NCI-H526 treated with DMSO at 0.1 percent for 48 hours (cell line): ENCODE results near the gene CD46.
A peak's percentile ranks its signal among the peaks of the same experiment; 100 is the strongest.
"Not testable (repeated sequence)": the region's sequence is repeated elsewhere in the genome, so short reads cannot be mapped to it uniquely, and the experiment has no call there.

Source experiments
- DNase-seq: peaks from one replicate; lab custom pipeline; 2025; lab: John Stamatoyannopoulos, UW

Gene CD46

GRCh38 chr1:207751790-207752455 is at the start of gene CD46:
TSS of gene CD46 (plus strand) at chr1:207752054. CDS start at chr1:207752213, 159 bp downstream.
- DNase-seq = peak; percentile 88

GRCh38 chr1:207702317-207702716 is 49.5 kb upstream of the CD46 start:
- DNase-seq = no peak

GRCh38 chr1:207703712-207704111 is 48.1 kb upstream of the CD46 start:
- no peak for DNase-seq

GRCh38 chr1:207708004-207708403 is 43.9 kb upstream of the CD46 start:
- DNase-seq = not testable (repeated sequence)

- no peak for DNase-seq
Observed at GRCh38 chr1:207711285-207711684, 40.6 kb upstream of the CD46 start.

GRCh38 chr1:207712701-207713100 is 39.2 kb upstream of the CD46 start:
- not testable (repeated sequence) for DNase-seq

GRCh38 chr1:207713529-207713928 is 38.3 kb upstream of the CD46 start:
- no peak for DNase-seq

GRCh38 chr1:207719234-207719633 is 32.6 kb upstream of the CD46 start:
- no peak for DNase-seq

GRCh38 chr1:207728200-207728858 is 23.5 kb upstream of the CD46 start:
- not testable (repeated sequence) for DNase-seq

- not testable (repeated sequence) for DNase-seq
Observed at GRCh38 chr1:207737503-207738157, 14.2 kb upstream of the CD46 start.

- DNase-seq = not testable (repeated sequence)
Observed at GRCh38 chr1:207738158-207738659, 13.6 kb upstream of the CD46 start.

- DNase-seq = no peak
Observed at GRCh38 chr1:207740207-207740606, 11.6 kb upstream of the CD46 start.

- no peak for DNase-seq
Observed at GRCh38 chr1:207742850-207743555, 8.9 kb upstream of the CD46 start.

- DNase-seq = no peak
Observed at GRCh38 chr1:207744000-207744534, 7.8 kb upstream of the CD46 start.

GRCh38 chr1:207745285-207745684 is 6.6 kb upstream of the CD46 start:
- DNase-seq = no peak

- no peak for DNase-seq
Observed at GRCh38 chr1:207745839-207746767, 5.8 kb upstream of the CD46 start.

- DNase-seq = peak; percentile 70
Observed at GRCh38 chr1:207747627-207748492, 4.0 kb upstream of the CD46 start.

GRCh38 chr1:207748737-207749528 is 2.9 kb upstream of the CD46 start:
- peak; percentile 91 for DNase-seq
